HCT116 (cell line): ENCODE results near the gene PLCXD3. TPM values are rescaled to one million over a fixed set of nuclear protein-coding genes. Genes with fewer than 3 reads are reported as not detected.

ENCODE experiments used
- ATAC-seq: fragments of 200-7000 bp; cut with Tn5 transposase; 2 replicates; pipeline ENCODE4 v1.9.1; 2020; ENCODE audit warnings: mild to moderate bottlenecking, moderate library complexity
- BruUV-seq: library from RNA; stranded (reverse); fragments of 400-500 nt; replicated peaks from 2 replicates; lab custom pipeline; 2021; lab: Mats Ljungman, UMichigan
- CTCF ChIA-PET: fragments of 300-600 bp; sonication (Branson Sonifier 250); formaldehyde crosslinking; loops from one replicate; lab custom pipeline; 2021; ENCODE audit warnings: antibody characterized with exemption; lab: Charles Lee
- POLR2A ChIA-PET: fragments of 300-600, 350-600 bp; sonication (Branson Sonifier 250); formaldehyde crosslinking; loops from one replicate; lab custom pipeline; 2021; ENCODE audit warnings: antibody characterized with exemption; lab: Charles Lee
- RAD21 ChIA-PET, 2 experiments: fragments of 300-600 bp; sonication (Branson Sonifier 250); formaldehyde crosslinking; loops; one replicate each; lab custom pipeline; 2023; ENCODE audit warnings: low total read pairs in 2 of 2; ENCODE audit not compliant: uncharacterized antibody in 2 of 2, unreplicated experiment in 2 of 2, low non-redundant PET in 1 of 2; lab: Charles Lee
- DNase-seq: peaks from one replicate; pipeline ENCODE4 v3.0.0-alpha.2; 2010; ENCODE audit warnings: low read depth, low spot score
- H2AFZ ChIP-seq: fragments of 200-600 bp; shearing (Covaris generic), sonication (generic); 2 replicates; pipeline ENCODE4 v1.6.1; 2017; ENCODE audit warnings: low read depth, mixed run types, mixed read lengths, antibody characterized with exemption, low read length; ENCODE audit not compliant: poor library complexity, severe bottlenecking
- H3K27ac ChIP-seq: 2 replicates; pipeline ENCODE4 v1.5.1; 2012; ENCODE audit warnings: low read depth, low read length
- H3K27me3 ChIP-seq: fragments of 200-600 bp; sonication (generic); 2 replicates; pipeline ENCODE4 v1.6.1; 2016; ENCODE audit warnings: mixed run types, low read length, mixed read lengths; ENCODE audit not compliant: insufficient read depth
- H3K36me3 ChIP-seq, 2 experiments: fragments of 200-500 bp in 1 of 2; fragments of 200-600 bp in 1 of 2; sonication (Bioruptor generic) in 1 of 2; sonication (generic) in 1 of 2; 2 replicates each; pipeline versions ENCODE4 v1.5.1 to v1.6.1; 2014 to 2016; ENCODE audit warnings: low read length in 2 of 2, inconsistent platforms in 1 of 2, mixed read lengths in 1 of 2, mixed run types in 1 of 2; ENCODE audit not compliant: insufficient read depth in 2 of 2, control insufficient read depth in 1 of 2
- H3K4me1 ChIP-seq, 2 experiments: fragments of 200-600 bp in 1 of 2; sonication (generic) in 1 of 2; 2 replicates each; pipeline versions ENCODE4 v1.5.1 to v1.6.1; 2012 to 2017; ENCODE audit warnings: low read length in 2 of 2, inconsistent platforms in 1 of 2, mild to moderate bottlenecking in 1 of 2, mixed read lengths in 1 of 2, mixed run types in 1 of 2, moderate library complexity in 1 of 2; ENCODE audit not compliant: insufficient read depth in 2 of 2, control insufficient read depth in 1 of 2
- H3K4me2 ChIP-seq: fragments of 200-600 bp; sonication (generic); 2 replicates; pipeline ENCODE4 v1.6.1; 2017; ENCODE audit warnings: mixed run types, low read length, mixed read lengths
- H3K4me3 ChIP-seq, 2 experiments: fragments of 200-600 bp in 1 of 2; sonication (generic) in 1 of 2; replicated peaks in 1 of 2; 2 replicates each; pipeline ENCODE4 v1.5.1; 2011 to 2016; ENCODE audit warnings: low read length in 2 of 2, control low read depth in 1 of 2, low read depth in 1 of 2, mild to moderate bottlenecking in 1 of 2, mixed read lengths in 1 of 2, mixed run types in 1 of 2
- H3K79me2 ChIP-seq: fragments of 200-600 bp; sonication (generic); 2 replicates; pipeline ENCODE4 v1.6.1; 2017; ENCODE audit warnings: mild to moderate bottlenecking, mixed run types, low read length, moderate library complexity, mixed read lengths; ENCODE audit not compliant: insufficient read depth
- H3K9ac ChIP-seq: fragments of 200-600 bp; sonication (generic); 2 replicates; pipeline ENCODE4 v1.6.1; 2016; ENCODE audit warnings: low read length, mixed read lengths
- H3K9me2 ChIP-seq: fragments of 200-600 bp; sonication (generic), shearing (Covaris generic); 2 replicates; pipeline ENCODE4 v1.6.1; 2017; ENCODE audit warnings: mixed run types, mild to moderate bottlenecking, moderate library complexity; ENCODE audit not compliant: insufficient read depth
- H3K9me3 ChIP-seq, 2 experiments: fragments of 200-500 bp in 1 of 2; fragments of 200-600 bp in 1 of 2; sonication (Bioruptor generic) in 1 of 2; sonication (generic) in 1 of 2; 2 replicates each; pipeline ENCODE4 v1.6.1; 2014 to 2017; ENCODE audit warnings: low read length in 2 of 2, mixed read lengths in 2 of 2, inconsistent platforms in 1 of 2, low read depth in 1 of 2, mild to moderate bottlenecking in 1 of 2, mixed run types in 1 of 2, moderate library complexity in 1 of 2; ENCODE audit not compliant: control insufficient read depth in 1 of 2, insufficient read depth in 1 of 2
- H4K20me1 ChIP-seq: fragments of 200-600 bp; sonication (generic), shearing (Covaris generic); 2 replicates; pipeline ENCODE4 v1.6.1; 2017; ENCODE audit warnings: mixed run types, mild to moderate bottlenecking, moderate library complexity; ENCODE audit not compliant: insufficient read depth
- CBX3 ChIP-seq: IDR thresholded peaks from 2 replicates; pipeline ENCODE4 v1.6.1; 2012; ENCODE audit warnings: low read depth
- CEBPB ChIP-seq: IDR thresholded peaks from 2 replicates; pipeline ENCODE4 v1.6.1; 2012; ENCODE audit warnings: low read depth
- EGR1 ChIP-seq: IDR thresholded peaks from 2 replicates; pipeline ENCODE4 v1.6.1; 2012; ENCODE audit warnings: low read depth
- ELF1 ChIP-seq: IDR thresholded peaks from 2 replicates; pipeline ENCODE4 v1.6.1; 2012; ENCODE audit warnings: low read depth, borderline replicate concordance
- EZH2 ChIP-seq: fragments of 200-600 bp; sonication (generic); IDR thresholded peaks from 2 replicates; pipeline ENCODE4 v1.6.1; 2017; ENCODE audit warnings: antibody characterized with exemption, mixed run types
- EZH2phosphoT487 ChIP-seq: fragments of 200-600 bp; IDR thresholded peaks from 2 replicates; pipeline ENCODE4 v1.6.1; 2018; ENCODE audit warnings: antibody characterized with exemption, borderline replicate concordance
- JUND ChIP-seq: IDR thresholded peaks from 2 replicates; pipeline ENCODE4 v1.6.1; 2012
- POLR2A ChIP-seq: IDR thresholded peaks from 2 replicates; pipeline ENCODE4 v1.7.0; 2011; ENCODE audit warnings: borderline replicate concordance; ENCODE audit not compliant: insufficient read depth, insufficient read length; ENCODE audit errors: extremely low read depth
- POLR2AphosphoS5 ChIP-seq: IDR thresholded peaks from 2 replicates; pipeline ENCODE4 v1.6.1; 2011; ENCODE audit warnings: mild to moderate bottlenecking, low read depth, low read length, moderate library complexity
- RAD21 ChIP-seq: IDR thresholded peaks from 2 replicates; pipeline ENCODE4 v1.6.1; 2012; ENCODE audit warnings: low read depth, mild to moderate bottlenecking
- SIN3A ChIP-seq: IDR thresholded peaks from 2 replicates; pipeline ENCODE4 v1.6.1; 2012; ENCODE audit warnings: low read depth
- SP1 ChIP-seq: IDR thresholded peaks from 2 replicates; pipeline ENCODE4 v1.6.1; 2012; ENCODE audit warnings: low read depth
- SRF ChIP-seq: IDR thresholded peaks from 2 replicates; pipeline ENCODE4 v1.6.1; 2012; ENCODE audit warnings: low read depth
- YY1 ChIP-seq: IDR thresholded peaks from 2 replicates; pipeline ENCODE4 v1.6.1; 2011; ENCODE audit warnings: low read length, low read depth, moderate library complexity, mild to moderate bottlenecking; ENCODE audit not compliant: insufficient replicate concordance; ENCODE audit errors: extremely low read depth
- ZFX ChIP-seq: fragments of 450-650 bp; IDR thresholded peaks from 2 replicates; pipeline ENCODE4 v1.6.1; 2017
- intact Hi-C: fragments of 100-400 bp; cut with micrococcal nuclease; formaldehyde crosslinking; loops from 2 replicates; pipeline ENCODE4 v1.10.0; 2022
- total RNA-seq: library from RNA; stranded (reverse); gene quantifications from one replicate; pipeline ENCODE4 v1.2.1, GENCODE V29; 2021; ENCODE audit not compliant: unreplicated experiment
- TF ChIP-seq, protein P1 (sequence below): IDR thresholded peaks from 2 replicates; pipeline ENCODE4 v1.6.1; 2011; ENCODE audit warnings: mild to moderate bottlenecking, low read length, moderate library complexity; ENCODE audit not compliant: insufficient replicate concordance; ENCODE audit errors: extremely low read depth
- TF ChIP-seq, protein P2 (sequence below): IDR thresholded peaks from 2 replicates; pipeline ENCODE4 v1.6.1; 2012
- TF ChIP-seq, protein P3 (sequence below): IDR thresholded peaks from 2 replicates; pipeline ENCODE4 v1.6.1; 2012

The PLCXD3 gene
- total RNA-seq, 1 experiment from 2014 or later: not detected

- ATAC-seq: no peak
- BruUV-seq: no TSS peak
These were observed 101.5 kb downstream of the PLCXD3 start for GRCh38 chr5:41408676-41409443.

GRCh38 chr5:41406936-41407335 is 103.5 kb downstream of the PLCXD3 start:
- H3K27me3 ChIP-seq: no peaks in the 10 kb centered on the region
- no peak for DNase-seq
- intact Hi-C loops: no loop called here
- H3K9me3 ChIP-seq: no peaks in the 10 kb centered on the region
- H3K4me1 ChIP-seq: no peaks in the 10 kb centered on the region
- H3K9ac ChIP-seq: no peak overlapping the region
- ChIA-PET RAD21 (no interaction called here), CTCF (no interaction called here), POLR2A (no interaction called here)
- H2AFZ ChIP-seq: no peak overlapping the region
- H3K36me3 ChIP-seq: no peaks in the 10 kb centered on the region
- no peak overlapping the region for H3K4me2 ChIP-seq
- no peaks in the 10 kb centered on the region for H3K79me2 ChIP-seq
- ATAC-seq: no peak
- H4K20me1 ChIP-seq: no peaks in the 10 kb centered on the region
- H3K27ac ChIP-seq: no peak overlapping the region
- H3K4me3 ChIP-seq: no peak overlapping the region
- no TSS peak for BruUV-seq
- no peaks in the 10 kb centered on the region for H3K9me2 ChIP-seq
- no peak for TF ChIP-seq JUND
- TF ChIP-seq ELF1: no peak
- TF ChIP-seq, protein P1, sequence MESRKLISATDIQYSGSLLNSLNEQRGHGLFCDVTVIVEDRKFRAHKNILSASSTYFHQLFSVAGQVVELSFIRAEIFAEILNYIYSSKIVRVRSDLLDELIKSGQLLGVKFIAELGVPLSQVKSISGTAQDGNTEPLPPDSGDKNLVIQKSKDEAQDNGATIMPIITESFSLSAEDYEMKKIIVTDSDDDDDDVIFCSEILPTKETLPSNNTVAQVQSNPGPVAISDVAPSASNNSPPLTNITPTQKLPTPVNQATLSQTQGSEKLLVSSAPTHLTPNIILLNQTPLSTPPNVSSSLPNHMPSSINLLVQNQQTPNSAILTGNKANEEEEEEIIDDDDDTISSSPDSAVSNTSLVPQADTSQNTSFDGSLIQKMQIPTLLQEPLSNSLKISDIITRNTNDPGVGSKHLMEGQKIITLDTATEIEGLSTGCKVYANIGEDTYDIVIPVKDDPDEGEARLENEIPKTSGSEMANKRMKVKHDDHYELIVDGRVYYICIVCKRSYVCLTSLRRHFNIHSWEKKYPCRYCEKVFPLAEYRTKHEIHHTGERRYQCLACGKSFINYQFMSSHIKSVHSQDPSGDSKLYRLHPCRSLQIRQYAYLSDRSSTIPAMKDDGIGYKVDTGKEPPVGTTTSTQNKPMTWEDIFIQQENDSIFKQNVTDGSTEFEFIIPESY: no peak
- TF ChIP-seq EZH2phosphoT487: no peak
- TF ChIP-seq, protein P2, sequence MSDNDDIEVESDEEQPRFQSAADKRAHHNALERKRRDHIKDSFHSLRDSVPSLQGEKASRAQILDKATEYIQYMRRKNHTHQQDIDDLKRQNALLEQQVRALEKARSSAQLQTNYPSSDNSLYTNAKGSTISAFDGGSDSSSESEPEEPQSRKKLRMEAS: no peak
- TF ChIP-seq SIN3A: no peak
- no peak for TF ChIP-seq CEBPB
- no peak for TF ChIP-seq EZH2
- TF ChIP-seq YY1: no peak
- no peak for TF ChIP-seq EGR1
- no peak for TF ChIP-seq SP1
- TF ChIP-seq POLR2A: no peak

More at GRCh38 chr5:41408676-41409443, 101.5 kb downstream of the PLCXD3 start:
- intact Hi-C loops: no loop called here
- TF ChIP-seq ZFX (no peak), CBX3 (no peak), POLR2AphosphoS5 (no peak), CEBPB (no peak), SRF (no peak), JUND (no peak), POLR2A (no peak), RAD21 (no peak), EGR1 (no peak)
- TF ChIP-seq, protein P3, sequence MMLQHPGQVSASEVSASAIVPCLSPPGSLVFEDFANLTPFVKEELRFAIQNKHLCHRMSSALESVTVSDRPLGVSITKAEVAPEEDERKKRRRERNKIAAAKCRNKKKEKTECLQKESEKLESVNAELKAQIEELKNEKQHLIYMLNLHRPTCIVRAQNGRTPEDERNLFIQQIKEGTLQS: no peak
- TF ChIP-seq, protein P2: no peak
- TF ChIP-seq, all 23 proteins: peak for 0
- no peaks in the 10 kb centered on the region for H3K4me1 ChIP-seq
- no peak for DNase-seq
- H3K9ac ChIP-seq: no peak overlapping the region
- CTCF ChIA-PET: no interaction called here
- no peaks in the 10 kb centered on the region for H3K9me2 ChIP-seq
- RAD21 ChIA-PET: no interaction called here
- no peaks in the 10 kb centered on the region for H4K20me1 ChIP-seq
- H3K79me2 ChIP-seq: no peaks in the 10 kb centered on the region
- no peak overlapping the region for H3K4me2 ChIP-seq
- POLR2A ChIA-PET: no interaction called here
- no peaks in the 10 kb centered on the region for H3K9me3 ChIP-seq
- H3K27ac ChIP-seq: no peak overlapping the region
- no peaks in the 10 kb centered on the region for H3K27me3 ChIP-seq
- H3K36me3 ChIP-seq: no peaks in the 10 kb centered on the region
- H3K4me3 ChIP-seq: no peak overlapping the region
- no peak overlapping the region for H2AFZ ChIP-seq
